ENCODE data around the gene HADHB. TPM values are rescaled to one million over a fixed set of nuclear protein-coding genes. Genes with fewer than 3 reads are reported as not detected.

HADHB gene
- total and polyA plus RNA-seq, 2 of the 13 experiments (the other 11 are each of a cell fraction or from before 2014, with no cell fraction given): 112 to 238 TPM

GRCh38 chr2:26281226-26281625 lies 36.5 kb downstream of the HADHB start:
- Histone ChIP-seq H3K4me1 (ENCODE audit: insufficient read depth, low read length) (no peaks in the 10 kb centered on the region), H3K27ac (ENCODE audit: extremely low read length, insufficient read depth, low read length) (no peak overlapping the region), H3K27me3 (ENCODE audit: control insufficient read depth in 1 of 2, insufficient read depth in 2 of 2, low read length in 2 of 2) (no peaks in the 10 kb centered on the region), H3K9me3 (ENCODE audit: low read length) (no peaks in the 10 kb centered on the region), H3K9ac (ENCODE audit: insufficient read depth, low read depth, low read length) (no peak overlapping the region), H3K36me3 (replicated peaks in 1 of 2; ENCODE audit: control insufficient read depth in 1 of 2, insufficient read depth in 2 of 2, low read length in 2 of 2) (peaks cover 32 to 78% of the 10 kb centered on the region in 2 experiments), H4K20me1 (ENCODE audit: insufficient read depth, low read length) (no peaks in the 10 kb centered on the region), H3K79me2 (ENCODE audit: insufficient read depth, low read length) (no peaks in the 10 kb centered on the region), H3K4me3 (replicated peaks in 1 of 3; ENCODE audit: insufficient read depth in 1 of 3, low read depth in 2 of 3, low read length in 3 of 3) (no peak overlapping the region), H3K4me2 (ENCODE audit: low read depth, low read length) (no peak overlapping the region), H2AFZ (ENCODE audit: low read length) (no peak overlapping the region)
- BruUV-seq (replicated peaks): no TSS peak
- no peak for FAIRE-seq
- no peak for ATAC-seq
- in situ Hi-C loops (cut with HindIII; ENCODE audit: extremely low pct_ligation_motif_present, low pct_unique_long_range_greater_than_20kb): no loop called here
- TF ChIP-seq HMGA1 (CRISPR knock-in tag; conservative IDR thresholded peaks at IDR 0.05): no peak
- no peak for TF ChIP-seq HHEX (CRISPR knock-in tag; IDR thresholded peaks at IDR 0.05)
- TF ChIP-seq HMGXB4 (CRISPR knock-in tag; IDR thresholded peaks at IDR 0.05; ENCODE audit: borderline replicate concordance in 1 of 2, low read depth in 1 of 2): no peak
- no peak for TF ChIP-seq NFAT5 (CRISPR knock-in tag; IDR thresholded peaks at IDR 0.05)
- no peak for TF ChIP-seq SOX6 (IDR thresholded peaks at IDR 0.05)
- no peak for TF ChIP-seq SOX6 (CRISPR knock-in tag; IDR thresholded peaks at IDR 0.05)
- no peak for TF ChIP-seq ZNF564 (CRISPR knock-in tag; IDR thresholded peaks at IDR 0.05)
- TF ChIP-seq ZBTB49 (CRISPR knock-in tag; IDR thresholded peaks at IDR 0.05; ENCODE audit: borderline replicate concordance): no peak
- TF ChIP-seq EP300 (IDR thresholded peaks at IDR 0.05; ENCODE audit: low read depth in 2 of 2, low read length in 2 of 2): no peak
- TF ChIP-seq EP300 (CRISPR knock-in tag; IDR thresholded peaks at IDR 0.05; ENCODE audit: borderline replicate concordance): no peak
- TF ChIP-seq ZMAT3 (CRISPR knock-in tag; conservative IDR thresholded peaks at IDR 0.05): no peak
- no peak for TF ChIP-seq DMAP1 (CRISPR knock-in tag; IDR thresholded peaks at IDR 0.05)
- TF ChIP-seq ZNF501 (CRISPR knock-in tag; IDR thresholded peaks at IDR 0.05): no peak
- no peak for TF ChIP-seq TBP (CRISPR knock-in tag; IDR thresholded peaks at IDR 0.05)
- no peak for TF ChIP-seq SMARCC2 (IDR thresholded peaks at IDR 0.05)
- intact Hi-C loops (cut with micrococcal nuclease; ENCODE audit: unreplicated experiment): no loop called here
- WGBS (ENCODE audit: low lambda C conversion rate): 96% methylated on average over 2 of the region's 2 CpGs
- ChIA-PET CTCF (ENCODE audit: low intra/inter-chr PET ratio, low total read pairs) (no interaction called here), POLR2A (interaction anchor here (1.3 kb wide), 1 partner anchor 36 kb away, joined by 3 read pairs; the partner anchor contains the start of genes HADHA and HADHB)
- DNase-seq (ENCODE audit: low spot score): no peak
